HepG2 (cell line): ENCODE results near the gene MTHFD1L. TPM values are rescaled to one million over a fixed set of nuclear protein-coding genes. Genes with fewer than 3 reads are reported as not detected.

Experiments
- AGO1 ChIP-seq: fragments of 200-400 bp; formaldehyde crosslinking; IDR thresholded peaks from 2 replicates; pipeline ENCODE4 v1.6.1; 2017; ENCODE audit warnings: mild to moderate bottlenecking, low read depth, low read length, moderate library complexity; ENCODE audit not compliant: poor library complexity, severe bottlenecking
- CHD4 ChIP-seq: fragments of 200-600 bp; sonication (generic); IDR thresholded peaks from 2 replicates; pipeline ENCODE4 v1.7.0; 2017; ENCODE audit warnings: mild to moderate bottlenecking, low read length, borderline replicate concordance
- EEA1 ChIP-seq: sonication (generic); formaldehyde crosslinking; IDR thresholded peaks from 2 replicates; pipeline ENCODE4 v1.5.1; 2020; ENCODE audit warnings: mild to moderate bottlenecking, missing genetic modification reagents, borderline replicate concordance
- IRX3 ChIP-seq: sonication (generic); formaldehyde crosslinking; IDR thresholded peaks from 2 replicates; pipeline ENCODE4 v1.8.1; 2023; ENCODE audit warnings: mild to moderate bottlenecking, low read depth, missing genetic modification reagents, borderline replicate concordance
- KDM1A ChIP-seq: IDR thresholded peaks from 2 replicates; pipeline ENCODE4 v1.6.1; 2016; ENCODE audit warnings: missing compliant biosample characterization
- MED1 ChIP-seq: sonication (generic); formaldehyde crosslinking; IDR thresholded peaks from 2 replicates; pipeline ENCODE4 v1.4.0; 2020; ENCODE audit warnings: missing genetic modification reagents
- MED13 ChIP-seq: sonication (generic); formaldehyde crosslinking; IDR thresholded peaks from 2 replicates; pipeline ENCODE4 v1.5.0; 2020; ENCODE audit warnings: missing genetic modification reagents
- MLX ChIP-seq: IDR thresholded peaks from 2 replicates; pipeline ENCODE4 v1.6.1; 2016
- PBX2 ChIP-seq: IDR thresholded peaks from 2 replicates; pipeline ENCODE4 v1.6.1; 2016; ENCODE audit warnings: control low read depth
- PHF5A ChIP-seq: IDR thresholded peaks from one replicate; pipeline ENCODE4 v1.6.1; 2018; ENCODE audit warnings: low read depth, missing genetic modification reagents; ENCODE audit not compliant: unreplicated experiment
- PRMT3 ChIP-seq: sonication (generic); formaldehyde crosslinking; IDR thresholded peaks from 2 replicates; pipeline ENCODE4 v1.8.1; 2022; ENCODE audit warnings: low read depth, mild to moderate bottlenecking, moderate library complexity, missing genetic modification reagents, borderline replicate concordance
- REST ChIP-seq, 2 experiments: IDR thresholded peaks; 2 replicates each; pipeline ENCODE4 v1.6.1; 2011 to 2012; ENCODE audit warnings: low read length in 2 of 2, borderline replicate concordance in 1 of 2, low read depth in 1 of 2, mild to moderate bottlenecking in 1 of 2, moderate library complexity in 1 of 2
- RFXANK ChIP-seq: IDR thresholded peaks from 2 replicates; pipeline ENCODE4 v1.6.1; 2016
- ZFP91 ChIP-seq: sonication (generic); formaldehyde crosslinking; IDR thresholded peaks from 2 replicates; pipeline ENCODE4 v1.9.0; 2022; ENCODE audit warnings: missing genetic modification reagents, mild to moderate bottlenecking, borderline replicate concordance
- ZNF136 ChIP-seq: sonication (generic); formaldehyde crosslinking; IDR thresholded peaks from 2 replicates; pipeline ENCODE4 v1.8.1; 2022; ENCODE audit warnings: low read depth, mild to moderate bottlenecking, moderate library complexity, missing genetic modification reagents
- ZNF24 ChIP-seq: fragments of 450-650 bp; IDR thresholded peaks from 2 replicates; pipeline ENCODE4 v1.6.1; 2017; ENCODE audit warnings: antibody characterized with exemption, mild to moderate bottlenecking
- ZNF3 ChIP-seq: IDR thresholded peaks from 2 replicates; pipeline ENCODE4 v1.7.0; 2017; ENCODE audit warnings: inconsistent platforms
- ZNF354B ChIP-seq: sonication (generic); formaldehyde crosslinking; IDR thresholded peaks from 2 replicates; pipeline ENCODE4 v1.8.0; 2022; ENCODE audit warnings: mild to moderate bottlenecking, missing genetic modification reagents
- ZNF382 ChIP-seq: sonication (generic); formaldehyde crosslinking; IDR thresholded peaks from 2 replicates; pipeline ENCODE4 v1.5.0; 2020; ENCODE audit warnings: missing genetic modification reagents, mild to moderate bottlenecking, borderline replicate concordance
- ZNF441 ChIP-seq: sonication (generic); formaldehyde crosslinking; IDR thresholded peaks from 2 replicates; pipeline ENCODE4 v1.7.0; 2021; ENCODE audit warnings: missing genetic modification reagents, borderline replicate concordance
- ZNF772 ChIP-seq: sonication (generic); formaldehyde crosslinking; IDR thresholded peaks from 2 replicates; pipeline ENCODE4 v1.5.0; 2020; ENCODE audit warnings: mild to moderate bottlenecking, missing genetic modification reagents
- ZNF776 ChIP-seq: sonication (generic); formaldehyde crosslinking; IDR thresholded peaks from 2 replicates; pipeline ENCODE4 v1.4.0; 2020; ENCODE audit warnings: mild to moderate bottlenecking, missing genetic modification reagents
- polyA plus RNA-seq, 8 experiments: library from polyadenylated mRNA; depleted of rRNA in 3 of 8; stranded (reverse) in 7 of 8; unstranded in 1 of 8; fragments of >200 nt; fragmentation: Illumina TruSeq in 4 of 8; extraction: Trizol in 4 of 8; gene quantifications; 2 replicates each; pipeline versions ENCODE4 v1.2.1 to v1.2.3, GENCODE V29; 2011 to 2016; ENCODE audit warnings: low read depth in 4 of 8, missing spikeins in 1 of 8, mixed read lengths in 1 of 8; ENCODE audit not compliant: insufficient read depth in 1 of 8
- total RNA-seq, 5 experiments: library from RNA; depleted of rRNA; stranded (reverse); fragments of >200 nt; fragmentation: Illumina TruSeq; extraction: Trizol; gene quantifications; 2 replicates each; pipeline ENCODE4 v1.2.3, GENCODE V29; 2016; ENCODE audit warnings: low read depth in 1 of 5

Gene MTHFD1L
- total and polyA plus RNA-seq, 2 of the 13 experiments (the other 11 are each of a cell fraction or from before 2014, with no cell fraction given): 24.0 to 39.6 TPM

- peak; percentile 91 for TF ChIP-seq MED1 (CRISPR knock-in tag)
- TF ChIP-seq PRMT3: no peak
- TF ChIP-seq REST (IDR thresholded peaks at IDR 0.05; ENCODE audit: borderline replicate concordance in 1 of 2, low read depth in 1 of 2, low read length in 2 of 2): no peak
- TF ChIP-seq AGO1: no peak
- no peak for TF ChIP-seq PHF5A (CRISPR knock-in tag)
- 0 out of 2 replicates have a peak, but pooled peaks have one; percentile 52 for TF ChIP-seq MLX (CRISPR knock-in tag)
- no peak for TF ChIP-seq IRX3
- no peak; the same call in 1 of the 2 replicates for TF ChIP-seq ZNF354B (CRISPR knock-in tag)
- TF ChIP-seq KDM1A (CRISPR knock-in tag): no peak
- no peak for TF ChIP-seq PBX2 (CRISPR knock-in tag)
- TF ChIP-seq ZNF3 (CRISPR knock-in tag): no peak
- TF ChIP-seq ZNF24: no peak; the same call in 1 of the 2 replicates
- no peak for TF ChIP-seq MED13 (CRISPR knock-in tag)
- TF ChIP-seq ZNF136: no peak
- no peak for TF ChIP-seq ZNF772
- TF ChIP-seq CHD4: no peak; the same call in 1 of the 2 replicates
- no peak; the same call in 1 of the 2 replicates for TF ChIP-seq ZFP91
- no peak for TF ChIP-seq ZNF776 (CRISPR knock-in tag)
- TF ChIP-seq RFXANK (CRISPR knock-in tag): no peak
- TF ChIP-seq EEA1: no peak
- no peak for TF ChIP-seq ZNF441 (CRISPR knock-in tag)
- TF ChIP-seq ZNF382: no peak
These were observed 194.7 kb downstream of the MTHFD1L start (continued) for GRCh38 chr6:151060096-151060765.
